Smooth muscle cell (in vitro differentiated cells): ENCODE measurements around the gene CNTFR. TPM values are rescaled to one million over a fixed set of nuclear protein-coding genes. Genes with fewer than 3 reads are reported as not detected.

ENCODE experiments used
- DNase-seq: peaks from one replicate; lab custom pipeline; 2025; ENCODE audit not compliant: unreplicated experiment; lab: John Stamatoyannopoulos, UW
- H2AFZ ChIP-seq: fragments of 200-600 bp; sonication (generic); 2 replicates; pipeline ENCODE4 v1.6.0; 2016; ENCODE audit warnings: antibody characterized with exemption, low read depth, mild to moderate bottlenecking
- H3F3A ChIP-seq: fragments of 200-600 bp; sonication (generic); 2 replicates; pipeline ENCODE4 v1.6.0; 2017; ENCODE audit warnings: antibody characterized with exemption, low read depth
- H3K27ac ChIP-seq: fragments of 200-600 bp; sonication (generic); 2 replicates; pipeline ENCODE4 v1.5.1; 2016; ENCODE audit warnings: low read depth, mild to moderate bottlenecking
- H3K27me3 ChIP-seq: fragments of 200-600 bp; sonication (generic); 2 replicates; pipeline ENCODE4 v1.6.1; 2016; ENCODE audit warnings: low read depth, mild to moderate bottlenecking
- H3K36me3 ChIP-seq: fragments of 200-600 bp; sonication (generic); 2 replicates; pipeline ENCODE4 v1.5.1; 2016; ENCODE audit warnings: low read depth
- H3K4me1 ChIP-seq: fragments of 200-600 bp; sonication (generic); 2 replicates; pipeline ENCODE4 v1.5.1; 2016; ENCODE audit warnings: low read depth
- H3K4me2 ChIP-seq: fragments of 200-600 bp; sonication (generic); 2 replicates; pipeline ENCODE4 v1.6.0; 2016; ENCODE audit warnings: mild to moderate bottlenecking
- H3K4me3 ChIP-seq: fragments of 200-600 bp; sonication (generic); 2 replicates; pipeline ENCODE4 v1.5.1; 2016; ENCODE audit warnings: mild to moderate bottlenecking
- H3K79me2 ChIP-seq: fragments of 200-600 bp; sonication (generic); 2 replicates; pipeline ENCODE4 v1.6.0; 2016; ENCODE audit warnings: low read depth, mild to moderate bottlenecking
- H3K9ac ChIP-seq: fragments of 200-600 bp; sonication (generic); 2 replicates; pipeline ENCODE4 v1.6.0; 2016; ENCODE audit warnings: low read depth
- H3K9me3 ChIP-seq: fragments of 200-600 bp; sonication (generic); replicated peaks from 2 replicates; pipeline ENCODE4 v1.5.1; 2016; ENCODE audit warnings: low read depth
- H4K20me1 ChIP-seq: fragments of 200-600 bp; sonication (generic); 2 replicates; pipeline ENCODE4 v1.6.0; 2016; ENCODE audit warnings: low read depth
- WGBS: methylation state at CpG from one replicate; pipeline ENCODE4 v1.1.7; 2016; ENCODE audit warnings: low lambda C conversion rate; 5-methylcytosine and 5-hydroxymethylcytosine counted together
- polyA plus RNA-seq: library from polyadenylated mRNA; unstranded; fragments of >200 nt; fragmentation: Nextera tagmentation; extraction: Ambion mirVana; gene quantifications from 2 replicates; pipeline ENCODE4 v1.2.1, GENCODE V29; 2016
- total RNA-seq: library from RNA; depleted of rRNA; stranded (reverse); fragments of >200 nt; gene quantifications from 2 replicates; pipeline ENCODE4 v1.2.3, GENCODE V29; 2014
- TF ChIP-seq, protein P1 (sequence below): fragments of 200-600 bp; sonication (generic); IDR thresholded peaks from 2 replicates; pipeline ENCODE4 v1.5.1; 2017; ENCODE audit warnings: borderline replicate concordance, mild to moderate bottlenecking, antibody characterized with exemption; ENCODE audit not compliant: insufficient read depth, poor library complexity, severe bottlenecking

CNTFR gene
- total and polyA plus RNA-seq, 2 experiments from 2014 or later, result 4.3 to 16.4 TPM

DNA sequence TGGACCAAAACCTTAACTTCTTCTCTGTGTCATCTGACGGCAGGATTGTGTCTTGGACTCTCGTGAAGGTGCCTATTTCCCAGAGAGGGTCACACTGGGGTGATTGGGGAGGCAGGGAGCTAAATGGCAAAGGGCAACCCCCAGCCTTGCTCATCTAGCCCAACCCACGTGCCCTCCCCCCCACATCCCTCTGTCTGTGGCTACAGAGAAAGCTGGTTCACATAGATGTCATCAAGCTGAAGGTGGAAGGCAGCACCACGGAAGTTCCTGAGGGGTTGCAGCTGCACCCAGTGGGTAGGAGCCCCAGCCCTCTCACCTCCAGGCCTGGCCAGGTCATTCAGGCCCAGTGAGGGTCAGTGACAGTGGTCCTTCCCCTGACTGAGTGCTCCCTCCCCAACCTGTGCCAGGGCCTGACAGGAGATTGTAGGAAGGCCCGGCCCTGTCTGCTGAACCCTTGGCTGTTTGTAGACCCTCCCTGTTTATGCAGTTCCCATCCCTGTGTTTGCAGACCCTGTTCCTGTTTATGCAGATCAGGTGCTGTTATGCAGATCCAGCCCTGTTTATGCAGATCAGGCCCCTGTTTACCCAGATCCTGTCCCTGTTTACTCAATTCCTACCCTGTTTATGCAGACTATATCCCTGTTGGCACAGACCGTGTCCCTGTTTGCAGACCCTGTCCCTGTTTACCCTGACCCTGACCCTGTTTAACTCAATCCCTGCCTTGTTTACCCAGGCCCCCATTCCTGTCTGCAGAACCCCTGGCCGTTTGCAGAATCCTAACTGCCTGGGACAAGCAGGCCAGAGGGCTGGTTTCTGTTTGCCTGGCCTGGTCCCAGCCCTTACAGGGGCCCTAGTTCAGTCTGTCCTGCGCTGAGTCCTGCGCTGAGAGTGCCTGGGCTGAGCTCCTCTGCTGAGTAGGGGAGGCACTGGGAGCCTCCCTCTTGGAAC lies 77.1 kb downstream of the CNTFR start:
- no peaks in the 10 kb centered on the region for H3K27me3 ChIP-seq
- no peak for DNase-seq
- no peak overlapping the region for H3K9ac ChIP-seq
- no peak overlapping the region for H3K4me2 ChIP-seq
- H3F3A ChIP-seq, result no peaks in the 10 kb centered on the region
- no peak overlapping the region for H3K4me3 ChIP-seq
- no peak overlapping the region for H3K27ac ChIP-seq
- H3K36me3 ChIP-seq, result no peaks in the 10 kb centered on the region
- WGBS, result 56% methylated on average over 9 of the region's 9 CpGs
- H3K79me2 ChIP-seq, result no peaks in the 10 kb centered on the region
- TF ChIP-seq, protein P1, sequence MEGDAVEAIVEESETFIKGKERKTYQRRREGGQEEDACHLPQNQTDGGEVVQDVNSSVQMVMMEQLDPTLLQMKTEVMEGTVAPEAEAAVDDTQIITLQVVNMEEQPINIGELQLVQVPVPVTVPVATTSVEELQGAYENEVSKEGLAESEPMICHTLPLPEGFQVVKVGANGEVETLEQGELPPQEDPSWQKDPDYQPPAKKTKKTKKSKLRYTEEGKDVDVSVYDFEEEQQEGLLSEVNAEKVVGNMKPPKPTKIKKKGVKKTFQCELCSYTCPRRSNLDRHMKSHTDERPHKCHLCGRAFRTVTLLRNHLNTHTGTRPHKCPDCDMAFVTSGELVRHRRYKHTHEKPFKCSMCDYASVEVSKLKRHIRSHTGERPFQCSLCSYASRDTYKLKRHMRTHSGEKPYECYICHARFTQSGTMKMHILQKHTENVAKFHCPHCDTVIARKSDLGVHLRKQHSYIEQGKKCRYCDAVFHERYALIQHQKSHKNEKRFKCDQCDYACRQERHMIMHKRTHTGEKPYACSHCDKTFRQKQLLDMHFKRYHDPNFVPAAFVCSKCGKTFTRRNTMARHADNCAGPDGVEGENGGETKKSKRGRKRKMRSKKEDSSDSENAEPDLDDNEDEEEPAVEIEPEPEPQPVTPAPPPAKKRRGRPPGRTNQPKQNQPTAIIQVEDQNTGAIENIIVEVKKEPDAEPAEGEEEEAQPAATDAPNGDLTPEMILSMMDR, result no peak
- no peaks in the 10 kb centered on the region for H3K9me3 ChIP-seq
- H4K20me1 ChIP-seq, result no peaks in the 10 kb centered on the region
- H3K4me1 ChIP-seq, result peaks cover 16% of the 10 kb centered on the region
- H2AFZ ChIP-seq, result no peak overlapping the region

DNA sequence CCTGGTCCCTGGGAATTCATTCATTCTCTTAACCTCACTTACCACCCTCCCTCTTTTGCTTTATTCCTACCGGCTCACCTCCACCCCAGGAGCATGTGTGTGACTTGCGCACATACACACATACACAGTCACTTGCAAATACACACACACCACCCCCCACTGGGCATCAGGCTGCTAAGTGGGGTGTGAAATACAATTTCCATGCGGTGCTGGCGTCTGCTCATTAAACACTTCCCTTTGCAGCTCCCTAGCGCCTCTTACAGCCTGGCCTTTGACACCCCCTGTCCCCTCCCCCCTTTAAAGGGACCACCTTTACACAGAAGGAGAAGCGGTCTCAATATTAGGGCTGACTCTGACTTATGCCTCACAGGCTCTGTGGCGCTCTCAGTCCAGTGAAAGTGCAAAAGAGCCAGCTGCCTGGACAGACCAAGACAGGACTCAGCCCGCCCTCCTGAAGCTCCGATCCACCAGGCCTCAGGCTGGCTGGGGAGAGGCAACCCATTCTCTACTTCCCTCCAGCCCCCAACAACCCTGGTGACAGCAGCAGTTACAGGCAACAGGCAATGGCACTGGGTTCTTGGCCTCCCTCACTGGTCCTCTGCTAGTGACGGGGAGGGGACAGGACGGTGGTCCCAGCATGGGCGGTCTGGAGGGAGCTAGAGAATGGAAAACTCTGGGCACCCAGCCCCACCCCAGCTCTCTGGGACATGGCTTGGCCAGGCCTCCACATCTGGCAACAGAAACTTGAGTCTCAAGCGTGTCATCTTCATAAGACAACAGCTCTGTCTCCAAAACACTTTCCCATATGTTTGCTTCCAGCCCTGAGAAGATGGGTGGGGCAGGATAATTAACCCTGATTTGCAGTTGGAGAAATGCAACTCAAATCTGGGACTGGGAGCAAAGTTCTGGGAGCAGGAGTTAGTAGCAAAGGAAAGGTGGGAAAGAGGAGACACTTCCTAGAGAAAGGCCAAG lies 78.7 kb downstream of the CNTFR start:
- 84% methylated on average over 13 of the region's 13 CpGs for WGBS

DNA sequence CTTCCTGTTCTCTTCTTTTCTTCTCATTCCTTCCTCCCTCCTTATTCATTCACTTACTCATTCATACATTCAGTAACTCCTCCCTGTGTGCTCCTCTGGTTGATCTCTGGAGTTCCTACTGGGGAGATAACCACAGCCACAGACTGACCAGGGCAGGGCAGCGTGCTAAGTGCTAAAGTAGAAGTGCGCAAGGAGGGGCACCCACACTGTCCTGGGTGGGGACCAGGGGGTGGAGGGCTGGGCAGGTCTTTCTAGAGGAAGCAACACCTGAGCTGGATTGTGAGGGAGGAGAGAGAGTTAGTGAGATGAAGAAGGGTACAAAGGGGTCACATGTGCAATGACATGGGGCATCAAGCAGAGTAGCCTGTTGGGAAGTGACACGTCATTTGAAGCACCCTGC lies 80.6 kb downstream of the CNTFR start:
- DNase-seq, result no peak
- Histone ChIP-seq H3K27me3 (no peaks in the 10 kb centered on the region), H3K4me1 (peaks cover 13% of the 10 kb centered on the region), H4K20me1 (no peaks in the 10 kb centered on the region), H3K79me2 (no peaks in the 10 kb centered on the region), H2AFZ (no peak overlapping the region), H3K36me3 (no peaks in the 10 kb centered on the region), H3K4me2 (no peak overlapping the region), H3K9me3 (no peaks in the 10 kb centered on the region), H3F3A (no peaks in the 10 kb centered on the region), H3K9ac (no peak overlapping the region), H3K27ac (no peak overlapping the region), H3K4me3 (no peak overlapping the region)
- TF ChIP-seq, protein P1, result no peak
- 93% methylated on average over 3 of the region's 3 CpGs for WGBS

More for the DNA sequence above, 78.7 kb downstream of the CNTFR start:
- peaks cover 16% of the 10 kb centered on the region for H3K4me1 ChIP-seq
- H2AFZ ChIP-seq, result no peak overlapping the region
- H3K27ac ChIP-seq, result no peak overlapping the region
- no peaks in the 10 kb centered on the region for H3K27me3 ChIP-seq
- H3K9me3 ChIP-seq, result no peaks in the 10 kb centered on the region
- H3K36me3 ChIP-seq, result no peaks in the 10 kb centered on the region
- H4K20me1 ChIP-seq, result no peaks in the 10 kb centered on the region
- no peak overlapping the region for H3K9ac ChIP-seq
- no peak overlapping the region for H3K4me2 ChIP-seq
- no peak for DNase-seq
- H3F3A ChIP-seq, result no peaks in the 10 kb centered on the region
- no peak overlapping the region for H3K4me3 ChIP-seq
- TF ChIP-seq, protein P1, result no peak
- no peaks in the 10 kb centered on the region for H3K79me2 ChIP-seq
